ENCODE measurements around the gene ZNF200. TPM values are rescaled to one million over a fixed set of nuclear protein-coding genes. Genes with fewer than 3 reads are reported as not detected.

ZNF200 gene
- total RNA-seq, 1 experiment from 2014 or later, result 8.8 TPM

- BruUV-seq (replicated peaks), result no TSS peak
- CTCF ChIA-PET, result interaction anchor here (1.1 kb wide), 1 partner anchor 35 kb away, joined by 3 read pairs; no protein-coding TSS in a partner anchor
- POLR2A ChIA-PET, result no interaction called here
- intact Hi-C loops (cut with micrococcal nuclease), result no loop called here
- H3K27ac ChIP-seq (ENCODE audit: low read depth, low read length), result no peak overlapping the region
- TF ChIP-seq SRF (IDR thresholded peaks at IDR 0.05; ENCODE audit: low read depth) (no peak), RAD21 (IDR thresholded peaks at IDR 0.05; ENCODE audit: low read depth) (no peak), FOSL1 (IDR thresholded peaks at IDR 0.05; ENCODE audit: low read depth) (no peak), CTCF (IDR thresholded peaks at IDR 0.05 in 2 of 3, conservative IDR thresholded peaks at IDR 0.05 in 1 of 3; ENCODE audit: borderline replicate concordance in 1 of 3, insufficient read depth in 1 of 3, low read depth in 2 of 3, low read length in 2 of 3) (no peak), JUND (IDR thresholded peaks at IDR 0.05) (no peak), CEBPB (IDR thresholded peaks at IDR 0.05; ENCODE audit: low read depth) (no peak), ELF1 (IDR thresholded peaks at IDR 0.05; ENCODE audit: borderline replicate concordance, low read depth) (no peak), POLR2AphosphoS5 (IDR thresholded peaks at IDR 0.05; ENCODE audit: low read depth, low read length) (no peak), SP1 (IDR thresholded peaks at IDR 0.05; ENCODE audit: low read depth) (no peak), TCF7L2 (IDR thresholded peaks at IDR 0.05; ENCODE audit: borderline replicate concordance, extremely low read depth, insufficient read depth, insufficient read length) (no peak), CBX3 (IDR thresholded peaks at IDR 0.05; ENCODE audit: low read depth) (no peak), YY1 (IDR thresholded peaks at IDR 0.05; ENCODE audit: extremely low read depth, insufficient replicate concordance, low read depth, low read length) (no peak)
- TF ChIP-seq, protein P1, sequence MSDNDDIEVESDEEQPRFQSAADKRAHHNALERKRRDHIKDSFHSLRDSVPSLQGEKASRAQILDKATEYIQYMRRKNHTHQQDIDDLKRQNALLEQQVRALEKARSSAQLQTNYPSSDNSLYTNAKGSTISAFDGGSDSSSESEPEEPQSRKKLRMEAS (IDR thresholded peaks at IDR 0.05), result no peak
- H3K9ac ChIP-seq (ENCODE audit: low read length), result no peak overlapping the region
- ATAC-seq (no peak), DNase-seq (ENCODE audit: low read depth, low spot score) (no peak)
- H3K9me2 ChIP-seq (ENCODE audit: insufficient read depth), result no peaks in the 10 kb centered on the region
- no peaks in the 10 kb centered on the region; a peak in 1 of 4 replicates for H3K9me3 ChIP-seq (ENCODE audit: control insufficient read depth in 1 of 2, insufficient read depth in 1 of 2, low read depth in 1 of 2, low read length in 2 of 2)
- H2AFZ ChIP-seq (ENCODE audit: low read depth, low read length, poor library complexity, severe bottlenecking), result no peak overlapping the region
- no peaks in the 10 kb centered on the region for H3K36me3 ChIP-seq (ENCODE audit: control insufficient read depth in 1 of 2, insufficient read depth in 2 of 2, low read length in 2 of 2)
- H3K4me1 ChIP-seq (ENCODE audit: control insufficient read depth in 1 of 2, insufficient read depth in 2 of 2, low read length in 2 of 2), result peaks cover 0 to 8% of the 10 kb centered on the region in 2 experiments; a peak in 2 of 4 replicates
- H3K4me3 ChIP-seq (replicated peaks in 1 of 2; ENCODE audit: low read depth in 1 of 2, low read length in 2 of 2), result no peak overlapping the region
- peaks cover 6% of the 10 kb centered on the region; the same call in 1 of the 2 replicates for H3K27me3 ChIP-seq (ENCODE audit: insufficient read depth, low read length)
- no peak overlapping the region for H3K4me2 ChIP-seq (ENCODE audit: low read length)
- H4K20me1 ChIP-seq (ENCODE audit: insufficient read depth), result no peaks in the 10 kb centered on the region
- H3K79me2 ChIP-seq (ENCODE audit: insufficient read depth, low read length), result no peaks in the 10 kb centered on the region
- RAD21 ChIA-PET (ENCODE audit: low non-redundant PET in 1 of 2, low total read pairs in 2 of 2, uncharacterized antibody in 2 of 2, unreplicated experiment in 2 of 2), result no interaction called here
These were observed 39.0 kb downstream of the ZNF200 start for GRCh38 chr16:3195975-3196374.
